Measurements from ENCODE around the gene MYO5A.

- TF ChIP-seq CTCF (IDR thresholded peaks at IDR 0.05 in 2 of 3, conservative IDR thresholded peaks at IDR 0.05 in 1 of 3; ENCODE audit: borderline replicate concordance in 1 of 3, insufficient read depth in 1 of 3, low read depth in 2 of 3, low read length in 2 of 3) (no peak), POLR2A (IDR thresholded peaks at IDR 0.05; ENCODE audit: borderline replicate concordance, extremely low read depth, insufficient read depth, insufficient read length) (no peak), JUND (IDR thresholded peaks at IDR 0.05) (no peak), EZH2phosphoT487 (IDR thresholded peaks at IDR 0.05; ENCODE audit: borderline replicate concordance) (no peak), REST (IDR thresholded peaks at IDR 0.05; ENCODE audit: low read depth) (no peak), EZH2 (IDR thresholded peaks at IDR 0.05) (no peak), TCF7L2 (IDR thresholded peaks at IDR 0.05; ENCODE audit: borderline replicate concordance, extremely low read depth, insufficient read depth, insufficient read length) (no peak), ELF1 (IDR thresholded peaks at IDR 0.05; ENCODE audit: borderline replicate concordance, low read depth) (no peak), ZNF274 (IDR thresholded peaks at IDR 0.05; ENCODE audit: low read depth, low read length) (no peak), MAX (IDR thresholded peaks at IDR 0.05) (no peak), SP1 (IDR thresholded peaks at IDR 0.05; ENCODE audit: low read depth) (no peak), SIN3A (IDR thresholded peaks at IDR 0.05; ENCODE audit: low read depth) (no peak)
These were observed 166.2 kb downstream of the MYO5A start for GRCh38 chr15:52362497-52362896.

Measured in HCT116 (cell line).